Measurements from ENCODE around the gene AKAP6.

AKAP6 gene

GRCh38 chr14:32492457-32492856 is 163.4 kb downstream of the AKAP6 start:
- no peak for DNase-seq

GRCh38 chr14:32494609-32495434 is 165.7 kb downstream of the AKAP6 start:
- no peak for DNase-seq

- no peak for DNase-seq
Measured at GRCh38 chr14:32495435-32495734, 166.3 kb downstream of the AKAP6 start.

GRCh38 chr14:32497248-32497647 is 168.2 kb downstream of the AKAP6 start:
- no peak for DNase-seq

- no peak for DNase-seq
Measured at GRCh38 chr14:32507029-32507984, 178.2 kb downstream of the AKAP6 start.

GRCh38 chr14:32508281-32508680 is 179.2 kb downstream of the AKAP6 start:
- no peak for DNase-seq

GRCh38 chr14:32509632-32510187 is 180.6 kb downstream of the AKAP6 start:
- no peak for DNase-seq

- DNase-seq: no peak
Measured at GRCh38 chr14:32510815-32511214, 181.7 kb downstream of the AKAP6 start.

- DNase-seq: no peak
Measured at GRCh38 chr14:32512348-32512747, 183.2 kb downstream of the AKAP6 start.

GRCh38 chr14:32512813-32513212 is 183.7 kb downstream of the AKAP6 start:
- DNase-seq: no peak

GRCh38 chr14:32513571-32514009 is 184.5 kb downstream of the AKAP6 start:
- DNase-seq: peak in 1 of 2 experiments; percentile 10

- DNase-seq: no peak
Measured at GRCh38 chr14:32514236-32514635, 185.1 kb downstream of the AKAP6 start.

GRCh38 chr14:32514681-32515080 is 185.6 kb downstream of the AKAP6 start:
- DNase-seq: no peak

GRCh38 chr14:32524609-32525375 is 195.7 kb downstream of the AKAP6 start:
- DNase-seq: no peak

GRCh38 chr14:32525591-32525990 is 196.5 kb downstream of the AKAP6 start:
- DNase-seq: no peak

GRCh38 chr14:32530800-32531199 is 201.7 kb downstream of the AKAP6 start:
- no peak for DNase-seq

- DNase-seq: no peak
Measured at GRCh38 chr14:32531942-32532515, 202.9 kb downstream of the AKAP6 start.

- no peak for DNase-seq
Measured at GRCh38 chr14:32534145-32534544, 205.0 kb downstream of the AKAP6 start.

GRCh38 chr14:32536175-32536574 is 207.1 kb downstream of the AKAP6 start:
- no peak for DNase-seq

- no peak for DNase-seq
Measured at GRCh38 chr14:32537166-32537565, 208.1 kb downstream of the AKAP6 start.

- DNase-seq: no peak
Measured at GRCh38 chr14:32542507-32542906, 213.4 kb downstream of the AKAP6 start.

GRCh38 chr14:32545095-32545494 is 216.0 kb downstream of the AKAP6 start:
- no peak for DNase-seq
